ENCODE data around the gene TGFB2. TPM values are rescaled to one million over a fixed set of nuclear protein-coding genes. Genes with fewer than 3 reads are reported as not detected.

The TGFB2 gene
- polyA plus RNA-seq, 3 donors, result 0.67 to 1.7 (median 1.0) TPM

- 43 to 54% (median 50%) methylated on average over 7 of the region's 7 CpGs for WGBS, 3 donors
- H3K27ac ChIP-seq (ENCODE audit: low read depth, low read length), result no peak overlapping the region
Observed at GRCh38 chr1:218374401-218375353, 29.5 kb downstream of the TGFB2 start.

GRCh38 chr1:218376722-218377121 lies 31.6 kb downstream of the TGFB2 start:
- WGBS, 3 donors, result 74 to 93% (median 85%) methylated on average over 2 of the region's 2 CpGs
- H3K27ac ChIP-seq (ENCODE audit: low read depth, low read length), result no peak overlapping the region

GRCh38 chr1:218377143-218377660 lies 32.1 kb downstream of the TGFB2 start:
- WGBS, 3 donors, result 42 to 75% (median 62%) methylated on average over 4 of the region's 4 CpGs
- H3K27ac ChIP-seq (ENCODE audit: low read depth, low read length), result no peak overlapping the region

- no peak overlapping the region for H3K27ac ChIP-seq (ENCODE audit: low read depth, low read length)
- WGBS, 3 donors, result 43 to 87% (median 82%) methylated on average over 7 of the region's 7 CpGs
Observed at GRCh38 chr1:218380125-218380977, 35.2 kb downstream of the TGFB2 start.

- 94 to 99% (median 98%) methylated on average over 4 of the region's 4 CpGs for WGBS, 3 donors
- H3K27ac ChIP-seq (ENCODE audit: low read depth, low read length), result no peak overlapping the region
Observed at GRCh38 chr1:218382261-218382660, 37.1 kb downstream of the TGFB2 start.

GRCh38 chr1:218383051-218383450 lies 37.9 kb downstream of the TGFB2 start:
- no peak overlapping the region for H3K27ac ChIP-seq (ENCODE audit: low read depth, low read length)
- WGBS, 3 donors, result 61 to 76% (median 72%) methylated on average over 2 of the region's 2 CpGs

- no peak overlapping the region for H3K27ac ChIP-seq (ENCODE audit: low read depth, low read length)
- 60 to 66% (median 62%) methylated on average over 8 of the region's 8 CpGs for WGBS, 3 donors
Observed at GRCh38 chr1:218383681-218384080, 38.5 kb downstream of the TGFB2 start.

- WGBS, 3 donors, result 63 to 77% (median 74%) methylated on average over 6 of the region's 6 CpGs
- no peak overlapping the region for H3K27ac ChIP-seq (ENCODE audit: low read depth, low read length)
Observed at GRCh38 chr1:218384581-218384993, 39.5 kb downstream of the TGFB2 start.

- WGBS, 3 donors, result 92 to 95% (median 93%) methylated on average over 8 of the region's 8 CpGs
- H3K27ac ChIP-seq (ENCODE audit: low read depth, low read length), result no peak overlapping the region
Observed at GRCh38 chr1:218388591-218388990, 43.5 kb downstream of the TGFB2 start.

- H3K27ac ChIP-seq (ENCODE audit: low read depth, low read length), result no peak overlapping the region
- WGBS, 3 donors, result 55 to 63% (median 63%) methylated on average over 3 of the region's 3 CpGs
Observed at GRCh38 chr1:218390618-218391017, 45.5 kb downstream of the TGFB2 start.

GRCh38 chr1:218392780-218393179 lies 47.6 kb downstream of the TGFB2 start:
- no peak overlapping the region for H3K27ac ChIP-seq (ENCODE audit: low read depth, low read length)
- 91 to 95% (median 92%) methylated on average over 4 of the region's 4 CpGs for WGBS, 3 donors

- H3K27ac ChIP-seq (ENCODE audit: low read depth, low read length), result no peak overlapping the region
- WGBS, 3 donors, result 89 to 91% (median 91%) methylated on average over 11 of the region's 11 CpGs
Observed at GRCh38 chr1:218394416-218394815, 49.3 kb downstream of the TGFB2 start.

GRCh38 chr1:218394989-218395388 lies 49.9 kb downstream of the TGFB2 start:
- H3K27ac ChIP-seq (ENCODE audit: low read depth, low read length), result no peak overlapping the region
- 59 to 93% (median 93%) methylated on average over 2 of the region's 2 CpGs for WGBS, 3 donors

- 82 to 93% (median 82%) methylated on average over 1 of the region's 1 CpG for WGBS, 3 donors
- no peak overlapping the region for H3K27ac ChIP-seq (ENCODE audit: low read depth, low read length)
Observed at GRCh38 chr1:218395916-218396315, 50.8 kb downstream of the TGFB2 start.

- 44 to 77% (median 74%) methylated on average over 8 of the region's 8 CpGs for WGBS, 3 donors
- no peak overlapping the region for H3K27ac ChIP-seq (ENCODE audit: low read depth, low read length)
Observed at GRCh38 chr1:218397752-218398339, 52.7 kb downstream of the TGFB2 start.

- no peak overlapping the region for H3K27ac ChIP-seq (ENCODE audit: low read depth, low read length)
Observed at GRCh38 chr1:218400624-218401023, 55.5 kb downstream of the TGFB2 start.

GRCh38 chr1:218401441-218401997 lies 56.4 kb downstream of the TGFB2 start:
- H3K27ac ChIP-seq (ENCODE audit: low read depth, low read length), result no peak overlapping the region
- WGBS, 3 donors, result 88 to 94% (median 92%) methylated on average over 12 of the region's 12 CpGs

More at GRCh38 chr1:218400624-218401023, 55.5 kb downstream of the TGFB2 start:
- 88 to 90% (median 89%) methylated on average over 3 of the region's 3 CpGs for WGBS, 3 donors

Measured in adipose tissue (tissue), 3 donors.